ENCODE measurements around the gene LGALS9B.
"Not testable (repeated sequence)": the region's sequence is repeated elsewhere in the genome, so short reads cannot be mapped to it uniquely, and the experiment has no call there.

Gene LGALS9B

DNA sequence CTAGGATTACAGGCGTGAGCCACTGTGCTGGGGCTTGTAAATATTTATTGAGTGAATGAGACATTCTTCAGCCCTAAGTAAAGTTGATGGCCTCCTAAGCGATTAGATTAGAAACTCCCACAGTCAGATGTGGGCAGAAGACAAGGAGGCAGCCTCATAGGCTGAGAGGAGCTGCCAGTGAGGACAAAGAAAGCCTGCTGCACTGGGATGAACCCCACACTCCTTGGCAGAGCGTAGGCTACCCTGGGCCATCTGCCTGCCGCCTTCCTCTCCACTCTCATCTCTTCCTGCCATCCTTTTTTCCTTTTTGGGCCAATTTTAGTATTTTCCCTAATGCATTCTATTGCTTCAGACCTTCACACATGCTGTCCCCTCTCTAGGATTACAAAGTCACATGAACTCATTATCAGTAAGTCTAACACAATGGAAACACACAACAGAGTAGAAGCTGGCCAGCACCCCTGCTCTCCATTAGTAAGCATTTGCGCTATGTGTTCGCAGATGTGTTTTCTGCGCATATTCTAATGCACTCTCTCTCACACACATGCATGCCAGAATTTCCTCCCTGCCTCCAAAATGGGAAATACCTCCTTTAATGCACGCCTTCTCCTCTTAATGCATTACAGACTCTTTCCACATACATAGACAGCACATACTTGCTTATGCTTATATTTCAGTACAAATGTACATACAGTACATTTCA is 12.7 kb upstream of the LGALS9B start:
- H4K8ac ChIP-seq (ENCODE audit: low read length); H3K4me3 ChIP-seq (ENCODE audit: insufficient read depth in 1 of 2, low read depth in 1 of 2, low read length in 2 of 2); H2AFZ ChIP-seq (ENCODE audit: low read depth, low read length); H4K91ac ChIP-seq (ENCODE audit: low read length); H3K27me3 ChIP-seq (ENCODE audit: control insufficient read depth in 1 of 2, insufficient read depth in 1 of 2, low read length in 2 of 2); H3K4me2 ChIP-seq (ENCODE audit: low read length, poor library complexity, severe bottlenecking); H2BK12ac ChIP-seq (ENCODE audit: low read length in 2 of 2); H3K79me1 ChIP-seq (replicated peaks; ENCODE audit: low read length, poor library complexity, severe bottlenecking); H3K4me1 ChIP-seq (ENCODE audit: control insufficient read depth, insufficient read depth, low read depth, low read length); H3K27ac ChIP-seq (ENCODE audit: low read length, poor library complexity, severe bottlenecking); H2BK5ac ChIP-seq (ENCODE audit: low read depth, low read length, poor library complexity, severe bottlenecking); H3K14ac ChIP-seq (ENCODE audit: low read length in 2 of 2); H3K4ac ChIP-seq (ENCODE audit: low read depth in 1 of 2, low read length in 2 of 2); H3K36me3 ChIP-seq (ENCODE audit: control insufficient read depth in 1 of 2, insufficient read depth in 2 of 2, low read depth in 1 of 2, low read length in 2 of 2); DNase-seq; H3K18ac ChIP-seq (ENCODE audit: low read depth in 1 of 2, low read length in 2 of 2); H3K9me3 ChIP-seq (ENCODE audit: control insufficient read depth, low read length); H2BK120ac ChIP-seq (ENCODE audit: low read depth, low read length); H3K23ac ChIP-seq (ENCODE audit: low read length in 2 of 2); H2BK15ac ChIP-seq (ENCODE audit: low read depth, poor library complexity, severe bottlenecking); H3K9ac ChIP-seq (ENCODE audit: low read length); H2AK5ac ChIP-seq (ENCODE audit: low read length, severe bottlenecking): not testable (repeated sequence)
- 94% methylated on average over 5 of the region's 8 CpGs for WGBS

DNA sequence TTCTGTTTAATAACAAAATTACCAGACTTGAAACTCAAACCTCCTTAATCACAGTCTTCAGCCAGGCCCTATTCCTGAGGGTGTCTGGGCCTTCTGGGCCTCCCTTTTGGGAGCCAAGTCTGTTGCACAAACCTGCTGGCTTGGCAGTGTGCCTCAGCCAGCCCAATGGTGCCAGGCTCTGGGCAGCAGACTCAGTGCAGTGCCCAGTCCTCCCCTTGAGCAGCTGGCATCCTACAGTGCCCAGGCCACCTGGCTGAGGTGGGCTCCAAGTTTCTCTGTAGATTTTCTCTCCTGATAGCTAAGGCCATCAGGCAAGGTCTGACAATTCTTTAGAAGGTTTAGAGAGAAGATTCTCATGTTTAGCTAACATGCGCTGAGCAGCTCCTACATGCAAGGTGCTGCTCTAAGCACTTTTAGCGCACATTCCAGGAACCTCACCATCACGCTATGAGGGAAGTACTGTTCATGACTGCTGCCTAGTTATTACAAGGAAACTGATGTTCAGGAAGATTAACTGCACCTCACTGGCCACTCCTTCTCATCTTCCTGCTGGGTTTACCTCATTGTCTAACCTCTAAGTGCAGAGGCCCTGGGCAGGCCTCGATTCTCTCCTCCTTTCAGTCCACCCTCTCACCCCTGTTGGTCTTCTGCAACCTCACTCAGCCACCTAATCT is 10.2 kb upstream of the LGALS9B start:
- H3K9ac ChIP-seq (ENCODE audit: low read length); H2BK12ac ChIP-seq (ENCODE audit: low read length in 2 of 2); H3K27ac ChIP-seq (ENCODE audit: low read length, poor library complexity, severe bottlenecking); H2AK5ac ChIP-seq (ENCODE audit: low read length, severe bottlenecking); H4K91ac ChIP-seq (ENCODE audit: low read length); H3K4me2 ChIP-seq (ENCODE audit: low read length, poor library complexity, severe bottlenecking); H3K23ac ChIP-seq (ENCODE audit: low read length in 2 of 2); H4K8ac ChIP-seq (ENCODE audit: low read length); H2AFZ ChIP-seq (ENCODE audit: low read depth, low read length); H3K4me1 ChIP-seq (ENCODE audit: control insufficient read depth, insufficient read depth, low read depth, low read length); H3K4ac ChIP-seq (ENCODE audit: low read depth in 1 of 2, low read length in 2 of 2); H3K36me3 ChIP-seq (ENCODE audit: control insufficient read depth in 1 of 2, insufficient read depth in 2 of 2, low read depth in 1 of 2, low read length in 2 of 2); H3K79me1 ChIP-seq (replicated peaks; ENCODE audit: low read length, poor library complexity, severe bottlenecking); H3K14ac ChIP-seq (ENCODE audit: low read length in 2 of 2); H2BK120ac ChIP-seq (ENCODE audit: low read depth, low read length); H3K9me3 ChIP-seq (ENCODE audit: control insufficient read depth, low read length); H2BK5ac ChIP-seq (ENCODE audit: low read depth, low read length, poor library complexity, severe bottlenecking); DNase-seq; H3K4me3 ChIP-seq (ENCODE audit: insufficient read depth in 1 of 2, low read depth in 1 of 2, low read length in 2 of 2); H3K27me3 ChIP-seq (ENCODE audit: control insufficient read depth in 1 of 2, insufficient read depth in 1 of 2, low read length in 2 of 2); H2BK15ac ChIP-seq (ENCODE audit: low read depth, poor library complexity, severe bottlenecking); H3K18ac ChIP-seq (ENCODE audit: low read depth in 1 of 2, low read length in 2 of 2): not testable (repeated sequence)
- 89% methylated on average over 2 of the region's 4 CpGs for WGBS

DNA sequence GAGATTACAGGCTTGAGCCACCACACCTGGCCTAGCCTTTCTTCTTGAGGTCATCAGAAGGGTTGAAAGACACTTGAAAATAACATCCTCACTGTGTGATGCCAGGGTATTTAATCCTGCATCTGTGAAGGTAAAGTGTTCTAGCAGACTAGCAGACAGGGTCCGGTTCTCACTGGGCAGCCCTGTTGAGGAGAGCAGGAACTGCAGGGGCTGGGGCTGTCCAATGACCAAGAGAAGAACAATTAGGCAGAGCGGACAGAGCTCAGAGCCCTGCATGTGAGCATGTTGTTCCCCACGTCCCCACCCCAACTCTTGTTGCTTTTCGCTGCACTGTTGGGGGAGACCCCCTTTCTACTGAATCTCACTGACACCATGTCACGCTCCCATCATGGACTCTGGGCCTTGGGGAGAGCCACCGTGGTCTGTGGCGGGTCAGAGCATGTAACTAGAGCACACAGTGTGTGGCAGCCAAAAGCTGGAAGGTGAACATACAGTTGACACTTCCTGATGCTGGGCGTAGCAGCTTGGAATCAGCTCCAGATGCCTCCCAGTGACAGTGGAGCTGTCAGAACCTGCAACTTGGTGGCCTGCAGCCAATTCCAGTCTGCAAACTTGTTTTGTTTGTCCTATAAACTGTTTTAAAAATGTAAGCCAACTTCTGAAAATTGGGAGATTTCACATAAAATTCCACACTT is 7.9 kb upstream of the LGALS9B start:
- DNase-seq; H3K27ac ChIP-seq (ENCODE audit: low read length, poor library complexity, severe bottlenecking); H3K23ac ChIP-seq (ENCODE audit: low read length in 2 of 2); H3K4me3 ChIP-seq (ENCODE audit: insufficient read depth in 1 of 2, low read depth in 1 of 2, low read length in 2 of 2); H2BK15ac ChIP-seq (ENCODE audit: low read depth, poor library complexity, severe bottlenecking); H2BK120ac ChIP-seq (ENCODE audit: low read depth, low read length); H2BK5ac ChIP-seq (ENCODE audit: low read depth, low read length, poor library complexity, severe bottlenecking); H3K14ac ChIP-seq (ENCODE audit: low read length in 2 of 2); H3K4me1 ChIP-seq (ENCODE audit: control insufficient read depth, insufficient read depth, low read depth, low read length); H3K4ac ChIP-seq (ENCODE audit: low read depth in 1 of 2, low read length in 2 of 2); H2BK12ac ChIP-seq (ENCODE audit: low read length in 2 of 2); H3K9me3 ChIP-seq (ENCODE audit: control insufficient read depth, low read length); H2AK5ac ChIP-seq (ENCODE audit: low read length, severe bottlenecking); H4K8ac ChIP-seq (ENCODE audit: low read length); H3K27me3 ChIP-seq (ENCODE audit: control insufficient read depth in 1 of 2, insufficient read depth in 1 of 2, low read length in 2 of 2); H3K18ac ChIP-seq (ENCODE audit: low read depth in 1 of 2, low read length in 2 of 2); H4K91ac ChIP-seq (ENCODE audit: low read length); H3K4me2 ChIP-seq (ENCODE audit: low read length, poor library complexity, severe bottlenecking); H3K9ac ChIP-seq (ENCODE audit: low read length); H3K36me3 ChIP-seq (ENCODE audit: control insufficient read depth in 1 of 2, insufficient read depth in 2 of 2, low read depth in 1 of 2, low read length in 2 of 2); H2AFZ ChIP-seq (ENCODE audit: low read depth, low read length); H3K79me1 ChIP-seq (replicated peaks; ENCODE audit: low read length, poor library complexity, severe bottlenecking): not testable (repeated sequence)
- 93% methylated on average over 6 of the region's 8 CpGs for WGBS

DNA sequence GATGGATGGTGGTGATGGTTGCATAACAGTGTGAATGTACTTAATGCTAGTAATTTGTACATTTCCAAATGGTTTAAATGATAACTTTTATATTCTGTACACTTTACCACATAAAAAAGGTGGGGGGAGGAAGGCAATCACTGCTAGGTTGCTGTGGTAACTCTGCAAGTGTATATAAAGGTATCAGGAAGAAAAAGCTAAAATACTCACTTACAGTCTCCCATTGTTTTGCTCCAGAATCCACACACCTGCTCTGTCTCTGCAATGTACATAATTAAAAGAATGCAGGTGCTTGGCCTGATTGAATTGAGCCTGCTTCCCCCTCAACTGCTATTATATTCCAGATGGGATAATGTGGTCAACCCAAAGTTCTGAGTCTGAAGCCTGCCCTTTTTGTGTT is 6.7 kb upstream of the LGALS9B start:
- not testable (repeated sequence) for H3K4me2 ChIP-seq (ENCODE audit: low read length, poor library complexity, severe bottlenecking); H4K8ac ChIP-seq (ENCODE audit: low read length); H3K27ac ChIP-seq (ENCODE audit: low read length, poor library complexity, severe bottlenecking); H2AFZ ChIP-seq (ENCODE audit: low read depth, low read length); H2BK5ac ChIP-seq (ENCODE audit: low read depth, low read length, poor library complexity, severe bottlenecking); H3K4me3 ChIP-seq (ENCODE audit: insufficient read depth in 1 of 2, low read depth in 1 of 2, low read length in 2 of 2); DNase-seq; H3K4ac ChIP-seq (ENCODE audit: low read depth in 1 of 2, low read length in 2 of 2); H2BK120ac ChIP-seq (ENCODE audit: low read depth, low read length); H3K79me1 ChIP-seq (replicated peaks; ENCODE audit: low read length, poor library complexity, severe bottlenecking); H4K91ac ChIP-seq (ENCODE audit: low read length); H2BK12ac ChIP-seq (ENCODE audit: low read length in 2 of 2); H3K23ac ChIP-seq (ENCODE audit: low read length in 2 of 2); H3K9me3 ChIP-seq (ENCODE audit: control insufficient read depth, low read length); H3K4me1 ChIP-seq (ENCODE audit: control insufficient read depth, insufficient read depth, low read depth, low read length); H2BK15ac ChIP-seq (ENCODE audit: low read depth, poor library complexity, severe bottlenecking); H3K27me3 ChIP-seq (ENCODE audit: control insufficient read depth in 1 of 2, insufficient read depth in 1 of 2, low read length in 2 of 2); H3K14ac ChIP-seq (ENCODE audit: low read length in 2 of 2); H3K18ac ChIP-seq (ENCODE audit: low read depth in 1 of 2, low read length in 2 of 2); H2AK5ac ChIP-seq (ENCODE audit: low read length, severe bottlenecking); H3K9ac ChIP-seq (ENCODE audit: low read length); H3K36me3 ChIP-seq (ENCODE audit: control insufficient read depth in 1 of 2, insufficient read depth in 2 of 2, low read depth in 1 of 2, low read length in 2 of 2)

Measured in mesenchymal stem cell (in vitro differentiated cells and primary cell).